Astrocyte of the cerebellum (primary cell): ENCODE results near the gene ITIH5.
"Not testable (repeated sequence)": the region's sequence is repeated elsewhere in the genome, so short reads cannot be mapped to it uniquely, and the experiment has no call there.

ENCODE experiments used
- DNase-seq: peaks from one replicate; pipeline ENCODE4 v3.0.0-alpha.2; 2011; ENCODE audit warnings: low read depth
- H3K4me3 ChIP-seq: 2 replicates; pipeline ENCODE4 v1.5.1; 2011; ENCODE audit warnings: mild to moderate bottlenecking, low read depth, low read length, moderate library complexity
- in situ Hi-C: cut with HindIII; loops from 2 replicates; pipeline ENCODE4 v1.10.0; 2017; ENCODE audit warnings: low sequenced_read_pairs
- TF ChIP-seq, protein P1 (sequence below): IDR thresholded peaks from 2 replicates; pipeline ENCODE4 v1.5.1; 2012; ENCODE audit warnings: low read length, low read depth, moderate library complexity, mild to moderate bottlenecking; ENCODE audit errors: missing control alignments

The ITIH5 gene

DNA sequence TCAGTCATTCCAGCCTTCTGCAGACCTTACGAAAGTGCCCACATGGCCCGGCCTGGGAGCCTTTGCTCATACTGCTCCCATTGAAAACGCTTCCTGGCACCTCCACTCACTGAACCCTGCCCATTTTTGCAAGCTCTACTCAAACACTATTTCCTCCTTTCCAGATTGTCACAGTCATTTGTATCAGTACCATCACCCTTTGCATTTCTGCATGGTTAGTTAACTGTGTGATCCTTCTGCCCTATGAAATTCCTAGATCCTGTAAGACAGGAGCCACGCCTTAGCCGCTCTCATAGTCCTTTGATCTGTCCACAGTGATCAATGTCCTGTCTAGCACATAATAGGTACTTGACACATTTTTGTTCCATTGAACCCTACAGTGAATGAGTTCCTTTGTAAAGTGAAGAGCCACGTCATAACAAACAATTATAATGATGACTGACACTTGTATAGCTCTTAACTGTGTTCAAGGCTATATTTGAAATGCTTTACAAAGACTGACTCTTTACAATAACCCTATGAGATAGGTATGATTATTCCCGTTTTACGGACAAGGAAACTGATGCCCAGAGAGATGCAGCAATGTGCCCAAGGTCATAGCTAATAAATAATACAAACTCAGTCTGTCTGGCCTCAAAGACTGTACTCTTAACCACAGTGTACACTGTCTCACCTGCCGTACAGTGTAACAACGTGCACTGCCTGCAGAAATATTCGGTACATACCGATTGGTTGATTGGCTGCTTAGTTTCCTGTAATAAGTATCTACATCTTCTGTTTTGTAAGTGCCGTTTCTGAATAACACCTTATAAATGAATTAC lies 19.8 kb upstream of the ITIH5 start:
- in situ Hi-C loops, result loop anchor here (5.0 kb wide), 1 partner anchor 39 kb away; no protein-coding TSS in a partner anchor
- TF ChIP-seq, protein P1, sequence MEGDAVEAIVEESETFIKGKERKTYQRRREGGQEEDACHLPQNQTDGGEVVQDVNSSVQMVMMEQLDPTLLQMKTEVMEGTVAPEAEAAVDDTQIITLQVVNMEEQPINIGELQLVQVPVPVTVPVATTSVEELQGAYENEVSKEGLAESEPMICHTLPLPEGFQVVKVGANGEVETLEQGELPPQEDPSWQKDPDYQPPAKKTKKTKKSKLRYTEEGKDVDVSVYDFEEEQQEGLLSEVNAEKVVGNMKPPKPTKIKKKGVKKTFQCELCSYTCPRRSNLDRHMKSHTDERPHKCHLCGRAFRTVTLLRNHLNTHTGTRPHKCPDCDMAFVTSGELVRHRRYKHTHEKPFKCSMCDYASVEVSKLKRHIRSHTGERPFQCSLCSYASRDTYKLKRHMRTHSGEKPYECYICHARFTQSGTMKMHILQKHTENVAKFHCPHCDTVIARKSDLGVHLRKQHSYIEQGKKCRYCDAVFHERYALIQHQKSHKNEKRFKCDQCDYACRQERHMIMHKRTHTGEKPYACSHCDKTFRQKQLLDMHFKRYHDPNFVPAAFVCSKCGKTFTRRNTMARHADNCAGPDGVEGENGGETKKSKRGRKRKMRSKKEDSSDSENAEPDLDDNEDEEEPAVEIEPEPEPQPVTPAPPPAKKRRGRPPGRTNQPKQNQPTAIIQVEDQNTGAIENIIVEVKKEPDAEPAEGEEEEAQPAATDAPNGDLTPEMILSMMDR, result no peak
- no peak for DNase-seq
- H3K4me3 ChIP-seq, result no peak overlapping the region

DNA sequence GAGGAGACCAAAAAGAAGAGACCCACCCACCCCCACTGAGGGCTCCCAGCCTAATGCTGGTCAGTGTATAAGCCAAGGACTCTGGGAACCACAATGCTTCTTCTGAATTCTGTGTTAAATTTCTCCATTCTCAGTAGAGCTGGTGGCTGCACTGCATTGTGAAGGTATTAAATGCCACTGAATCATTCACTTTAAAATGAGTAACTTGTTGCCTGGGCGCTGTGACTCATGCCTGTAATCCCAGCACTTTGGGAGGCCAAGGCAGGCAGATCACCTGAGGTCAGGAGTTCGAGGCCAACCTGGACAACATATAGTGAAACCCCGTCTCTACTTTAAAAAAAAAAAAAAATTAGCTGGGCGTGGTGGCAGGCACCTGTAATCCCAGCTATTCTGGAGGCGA lies 13.3 kb upstream of the ITIH5 start:
- not testable (repeated sequence) for DNase-seq

DNA sequence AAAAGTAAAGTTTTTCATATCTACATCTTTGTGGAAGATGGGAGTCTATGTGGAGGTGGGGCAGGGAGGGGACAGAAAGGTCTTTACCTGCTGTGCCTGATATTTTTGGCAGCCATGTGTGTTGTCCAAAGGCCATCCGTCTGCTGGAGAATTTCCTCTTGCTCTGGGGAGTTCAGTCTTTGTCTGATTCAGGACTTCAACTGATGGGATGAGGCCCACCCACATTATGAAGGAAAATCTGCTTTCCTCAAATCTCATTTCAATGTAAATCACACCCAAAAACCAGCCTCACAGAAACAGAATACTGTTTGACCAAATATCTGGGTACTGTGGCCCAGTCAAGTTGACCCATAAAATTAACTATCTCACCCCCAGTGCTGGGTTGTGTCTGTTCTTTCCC lies 12.5 kb upstream of the ITIH5 start:
- in situ Hi-C loops, result no loop called here
- H3K4me3 ChIP-seq, result no peak overlapping the region
- no peak for DNase-seq
- TF ChIP-seq, protein P1, result no peak

More for the DNA sequence above, 13.3 kb upstream of the ITIH5 start:
- H3K4me3 ChIP-seq, in situ Hi-C loops: not testable (repeated sequence)

DNA sequence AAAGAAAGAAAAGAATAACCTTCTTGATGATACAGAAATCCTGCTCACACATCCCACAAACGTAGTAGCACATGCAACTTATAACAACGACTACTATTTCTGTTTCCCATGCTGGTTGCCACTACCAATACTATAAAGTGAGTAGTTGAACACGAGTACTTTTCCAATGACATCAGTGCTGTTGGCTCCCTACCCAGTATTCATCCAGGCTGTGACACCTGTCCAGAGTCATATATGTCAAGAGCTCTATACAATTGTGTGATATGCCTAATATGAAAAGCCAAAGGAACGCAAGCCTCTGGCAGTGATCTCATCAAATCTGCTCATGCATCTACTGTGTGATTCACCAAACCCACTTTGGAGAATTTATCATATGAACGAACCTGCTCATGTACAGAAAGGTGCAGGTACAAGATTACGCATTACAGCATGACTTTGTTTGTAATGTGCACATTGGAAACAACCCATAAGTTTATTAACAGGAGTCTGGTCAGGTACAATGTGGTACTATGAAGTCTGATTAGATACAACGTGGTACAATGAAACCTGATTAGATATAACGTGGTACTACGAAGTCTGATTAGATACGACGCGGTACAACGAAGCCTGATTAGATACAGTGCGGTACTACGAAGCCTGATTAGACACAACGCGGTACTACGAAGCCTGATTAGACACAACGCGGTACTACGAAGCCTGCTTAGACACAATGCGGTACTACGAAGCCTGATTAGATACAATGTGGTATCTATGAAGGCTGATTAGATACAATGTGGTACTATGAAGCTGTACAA lies 5.8 kb upstream of the ITIH5 start:
- no peak overlapping the region for H3K4me3 ChIP-seq
- TF ChIP-seq, protein P1, result no peak
- DNase-seq, result no peak
- in situ Hi-C loops, result no loop called here

DNA sequence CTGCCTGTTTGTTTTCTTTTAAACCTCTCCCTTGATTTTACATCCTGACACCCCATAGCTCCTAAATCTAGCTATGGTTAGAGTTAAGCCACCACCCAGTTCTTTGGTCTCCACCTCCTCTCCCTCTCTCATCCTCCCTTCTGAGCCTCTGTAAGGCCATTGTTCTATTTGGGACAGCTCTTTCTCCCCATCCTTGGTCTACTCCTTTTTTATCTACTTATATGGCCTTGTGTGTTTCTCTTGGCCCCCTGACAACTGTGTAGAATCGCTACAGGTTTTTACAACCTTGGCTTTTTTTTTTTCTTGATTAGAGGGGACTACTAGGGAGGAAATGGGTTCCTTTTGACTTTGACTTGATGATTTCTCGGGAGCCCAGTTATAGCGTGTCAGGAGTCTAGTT lies 3.4 kb upstream of the ITIH5 start:
- no peak overlapping the region for H3K4me3 ChIP-seq
- no peak for DNase-seq
- in situ Hi-C loops, result no loop called here
- TF ChIP-seq, protein P1, result no peak

DNA sequence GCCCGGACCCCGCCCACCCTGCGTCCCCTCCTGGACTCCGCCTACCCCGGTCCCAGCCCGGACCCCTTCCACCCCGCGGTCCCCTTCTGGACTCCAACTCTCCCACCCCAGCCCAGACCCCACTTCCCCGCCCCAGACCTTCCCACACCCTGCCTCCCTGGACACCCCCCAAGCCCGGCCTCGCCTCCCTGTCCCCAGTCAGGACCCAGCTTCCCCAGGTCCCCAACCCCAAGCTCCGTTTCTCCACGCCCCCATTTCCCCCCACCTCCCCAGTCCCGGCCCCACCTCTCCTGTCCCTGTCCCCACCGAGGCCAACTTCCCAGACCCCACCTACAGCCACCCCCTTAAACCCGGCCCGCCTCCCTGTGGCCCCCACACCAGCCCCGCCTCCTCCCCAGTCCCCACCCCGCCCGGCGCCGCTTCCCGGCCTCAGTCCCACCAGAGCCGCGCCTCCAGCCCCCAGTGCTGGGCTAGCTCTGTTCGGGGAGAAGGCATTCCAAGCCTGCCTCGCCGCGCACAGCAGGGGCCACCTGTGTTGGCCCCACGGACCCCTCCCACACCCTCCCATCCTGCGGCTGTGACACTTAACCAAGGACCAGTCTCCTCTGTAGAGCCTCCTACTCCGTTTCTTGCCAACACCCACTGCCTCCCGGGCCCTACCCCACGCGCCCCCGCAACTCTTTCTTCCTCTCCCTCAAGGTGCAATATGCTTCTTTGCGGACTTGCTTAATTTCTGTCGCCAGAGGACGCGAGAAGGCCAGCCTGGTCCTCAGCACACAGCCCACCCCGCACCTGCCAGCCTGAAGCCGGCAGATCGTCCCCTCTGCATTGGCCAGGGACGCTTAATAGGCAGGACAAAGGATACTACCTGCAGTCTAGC lies 736 bp upstream of the ITIH5 start:
- no peak for DNase-seq
- in situ Hi-C loops, result no loop called here
- TF ChIP-seq, protein P1, result no peak
- H3K4me3 ChIP-seq, result no peak overlapping the region
